HEK293 (cell line): ENCODE measurements around the gene RRBP1.

Source experiments
- CTCF ChIA-PET: fragments of 350-600 bp; formaldehyde crosslinking; extraction: SDS; loops from one replicate; lab custom pipeline; 2021; ENCODE audit warnings: antibody characterized with exemption; lab: Yijun Ruan, JAX
- POLR2A ChIA-PET: fragments of 300-600 bp; formaldehyde crosslinking; extraction: SDS; loops from one replicate; lab custom pipeline; 2020; ENCODE audit warnings: antibody characterized with exemption, inconsistent platforms; lab: Yijun Ruan, JAX
- H3K27ac ChIP-seq: fragments of 200-500 bp; sonication (Bioruptor generic); 2 replicates; pipeline ENCODE4 v1.5.1; 2014; ENCODE audit warnings: low read depth, low read length, control low read depth, inconsistent platforms; ENCODE audit errors: extremely low read depth
- H3K36me3 ChIP-seq, 2 experiments: fragments of 200-500 bp in 1 of 2; sonication (Bioruptor generic) in 1 of 2; 1 replicate in 1 of 2; 2 replicates in 1 of 2; pipeline ENCODE4 v1.5.1; 2014 to 2017; ENCODE audit warnings: inconsistent platforms in 2 of 2, low read length in 2 of 2; ENCODE audit not compliant: control insufficient read depth in 2 of 2, insufficient read depth in 1 of 2
- H3K4me1 ChIP-seq: fragments of 200-500 bp; sonication (Bioruptor generic); 2 replicates; pipeline ENCODE4 v1.5.1; 2014; ENCODE audit warnings: mild to moderate bottlenecking, low read length, inconsistent platforms; ENCODE audit not compliant: control insufficient read depth, insufficient read depth
- H3K4me3 ChIP-seq: 2 replicates; pipeline ENCODE4 v1.5.1; 2011; ENCODE audit warnings: low read depth, mild to moderate bottlenecking, control low read depth, low read length, moderate library complexity
- H3K9me3 ChIP-seq: fragments of 200-500 bp; sonication (Bioruptor generic); 2 replicates; pipeline ENCODE4 v1.5.1; 2014; ENCODE audit warnings: low read depth, low read length, inconsistent platforms; ENCODE audit not compliant: control insufficient read depth, insufficient read depth
- CTCF ChIP-seq: fragments of 450-650 bp; formaldehyde crosslinking; IDR thresholded peaks from 2 replicates; pipeline ENCODE4 v1.5.1; 2016; ENCODE audit warnings: missing biosample characterization, missing genetic modification characterization
- GLIS1 ChIP-seq: fragments of 450-650 bp; formaldehyde crosslinking; IDR thresholded peaks from 2 replicates; pipeline ENCODE4 v1.5.1; 2016; ENCODE audit warnings: missing biosample characterization, missing genetic modification characterization
- KLF1 ChIP-seq: fragments of 450-650 bp; formaldehyde crosslinking; IDR thresholded peaks from 2 replicates; pipeline ENCODE4 v1.5.1; 2016; ENCODE audit warnings: missing biosample characterization, missing genetic modification characterization
- MYNN ChIP-seq: fragments of 450-650 bp; formaldehyde crosslinking; IDR thresholded peaks from 2 replicates; pipeline ENCODE4 v1.5.1; 2016; ENCODE audit warnings: missing biosample characterization, missing genetic modification characterization, borderline replicate concordance
- REPIN1 ChIP-seq: fragments of 450-650 bp; formaldehyde crosslinking; IDR thresholded peaks from 2 replicates; pipeline ENCODE4 v1.5.1; 2017; ENCODE audit warnings: missing biosample characterization, missing genetic modification characterization, low read depth
- SALL2 ChIP-seq: fragments of 450-650 bp; formaldehyde crosslinking; IDR thresholded peaks from 2 replicates; pipeline ENCODE4 v1.5.0; 2017; ENCODE audit warnings: missing biosample characterization, mild to moderate bottlenecking, missing genetic modification characterization, borderline replicate concordance
- SETDB1 ChIP-seq: IDR thresholded peaks from one replicate; pipeline ENCODE4 v1.6.1; 2017; ENCODE audit warnings: mild to moderate bottlenecking, low read length, moderate library complexity, mixed read lengths; ENCODE audit not compliant: insufficient read length
- SP7 ChIP-seq: fragments of 450-650 bp; formaldehyde crosslinking; IDR thresholded peaks from 2 replicates; pipeline ENCODE4 v1.5.1; 2016; ENCODE audit warnings: missing biosample characterization, missing genetic modification characterization
- ZFP3 ChIP-seq: fragments of 450-650 bp; formaldehyde crosslinking; IDR thresholded peaks from 2 replicates; pipeline ENCODE4 v1.5.1; 2016; ENCODE audit warnings: low read depth, missing biosample characterization, missing genetic modification characterization
- ZFP37 ChIP-seq: fragments of 450-650 bp; formaldehyde crosslinking; IDR thresholded peaks from 2 replicates; pipeline ENCODE4 v1.5.1; 2016; ENCODE audit warnings: missing biosample characterization, missing genetic modification characterization
- ZNF146 ChIP-seq: fragments of 450-650 bp; formaldehyde crosslinking; IDR thresholded peaks from 2 replicates; pipeline ENCODE4 v1.5.1; 2016; ENCODE audit warnings: missing biosample characterization, missing genetic modification characterization
- ZNF148 ChIP-seq: fragments of 450-650 bp; formaldehyde crosslinking; IDR thresholded peaks from 2 replicates; pipeline ENCODE4 v1.5.0; 2017; ENCODE audit warnings: missing biosample characterization, missing genetic modification characterization, borderline replicate concordance
- ZNF2 ChIP-seq: fragments of 450-650 bp; formaldehyde crosslinking; IDR thresholded peaks from 2 replicates; pipeline ENCODE4 v1.5.1; 2016; ENCODE audit warnings: missing biosample characterization, missing genetic modification characterization
- ZNF221 ChIP-seq: fragments of 450-650 bp; formaldehyde crosslinking; IDR thresholded peaks from 2 replicates; pipeline ENCODE4 v1.5.1; 2017; ENCODE audit warnings: missing biosample characterization, missing genetic modification characterization, borderline replicate concordance
- ZNF248 ChIP-seq: fragments of 450-650 bp; formaldehyde crosslinking; IDR thresholded peaks from 2 replicates; pipeline ENCODE4 v1.5.1; 2017; ENCODE audit warnings: missing biosample characterization, missing genetic modification characterization
- ZNF292 ChIP-seq: fragments of 450-650 bp; formaldehyde crosslinking; IDR thresholded peaks from 2 replicates; pipeline ENCODE4 v1.5.1; 2016; ENCODE audit warnings: low read depth, missing biosample characterization, missing genetic modification characterization, borderline replicate concordance
- ZNF311 ChIP-seq: fragments of 450-650 bp; formaldehyde crosslinking; IDR thresholded peaks from 2 replicates; pipeline ENCODE4 v1.5.1; 2017; ENCODE audit warnings: missing biosample characterization, missing genetic modification characterization, borderline replicate concordance
- ZNF324 ChIP-seq: fragments of 450-650 bp; formaldehyde crosslinking; IDR thresholded peaks from 2 replicates; pipeline ENCODE4 v1.5.1; 2016; ENCODE audit warnings: missing biosample characterization, missing genetic modification characterization
- ZNF404 ChIP-seq: fragments of 450-650 bp; formaldehyde crosslinking; IDR thresholded peaks from 2 replicates; pipeline ENCODE4 v1.5.1; 2017; ENCODE audit warnings: missing biosample characterization, missing genetic modification characterization
- ZNF416 ChIP-seq: fragments of 450-650 bp; formaldehyde crosslinking; IDR thresholded peaks from 2 replicates; pipeline ENCODE4 v1.5.1; 2016; ENCODE audit warnings: missing biosample characterization, missing genetic modification characterization
- ZNF510 ChIP-seq: fragments of 450-650 bp; formaldehyde crosslinking; IDR thresholded peaks from 2 replicates; pipeline ENCODE4 v1.5.1; 2018; ENCODE audit warnings: mild to moderate bottlenecking, missing genetic modification characterization, missing biosample characterization; ENCODE audit not compliant: insufficient replicate concordance
- ZNF549 ChIP-seq: fragments of 450-650 bp; IDR thresholded peaks from 2 replicates; pipeline ENCODE4 v1.5.1; 2018; ENCODE audit warnings: missing biosample characterization, missing genetic modification characterization, mild to moderate bottlenecking, inconsistent platforms, moderate library complexity
- ZNF621 ChIP-seq: fragments of 450-650 bp; formaldehyde crosslinking; IDR thresholded peaks from 2 replicates; pipeline ENCODE4 v1.5.1; 2017; ENCODE audit warnings: missing biosample characterization, missing genetic modification characterization
- ZNF626 ChIP-seq: fragments of 450-650 bp; sonication (Bioruptor Pico); formaldehyde crosslinking; IDR thresholded peaks from 2 replicates; pipeline ENCODE4 v1.5.1; 2018; ENCODE audit warnings: missing biosample characterization, missing genetic modification characterization, inconsistent platforms
- ZNF645 ChIP-seq: fragments of 450-650 bp; formaldehyde crosslinking; IDR thresholded peaks from 2 replicates; pipeline ENCODE4; 2016; ENCODE audit warnings: missing biosample characterization, missing genetic modification characterization
- ZNF658 ChIP-seq: fragments of 450-650 bp; formaldehyde crosslinking; IDR thresholded peaks from 2 replicates; pipeline ENCODE4; 2016; ENCODE audit warnings: missing biosample characterization, missing genetic modification characterization
- ZNF660 ChIP-seq: fragments of 450-650 bp; IDR thresholded peaks from 2 replicates; pipeline ENCODE4 v1.5.1; 2018; ENCODE audit warnings: missing biosample characterization, mild to moderate bottlenecking, missing genetic modification characterization
- ZNF692 ChIP-seq: fragments of 450-650 bp; formaldehyde crosslinking; IDR thresholded peaks from 2 replicates; pipeline ENCODE4 v1.5.1; 2016; ENCODE audit warnings: missing biosample characterization, missing genetic modification characterization
- ZNF785 ChIP-seq: fragments of 450-650 bp; formaldehyde crosslinking; IDR thresholded peaks from 2 replicates; pipeline ENCODE4 v1.5.1; 2016; ENCODE audit warnings: missing biosample characterization, missing genetic modification characterization
- ZNF837 ChIP-seq: fragments of 450-650 bp; formaldehyde crosslinking; IDR thresholded peaks from 2 replicates; pipeline ENCODE4 v1.5.1; 2016; ENCODE audit warnings: missing biosample characterization, missing genetic modification characterization
- ZSCAN23 ChIP-seq: fragments of 450-650 bp; formaldehyde crosslinking; IDR thresholded peaks from 2 replicates; pipeline ENCODE4 v1.5.1; 2016; ENCODE audit warnings: missing biosample characterization, missing genetic modification characterization

RRBP1 gene

GRCh38 chr20:17722493-17723300 lies 40.7 kb upstream of the RRBP1 start:
- ChIA-PET POLR2A (no interaction called here), CTCF (no interaction called here)

GRCh38 chr20:17721802-17722486 lies 39.9 kb upstream of the RRBP1 start:
- ChIA-PET CTCF (no interaction called here), POLR2A (no interaction called here)
- Histone ChIP-seq H3K27ac (no peak overlapping the region), H3K4me3 (no peak overlapping the region), H3K9me3 (no peaks in the 10 kb centered on the region), H3K4me1 (no peaks in the 10 kb centered on the region), H3K36me3 (no peaks in the 10 kb centered on the region)
- no peak for TF ChIP-seq ZNF311 (tag by site-specific recombination)
- TF ChIP-seq SP7 = no peak
- TF ChIP-seq ZNF549 = no peak
- no peak for TF ChIP-seq ZNF621 (tag by site-specific recombination)
- no peak for TF ChIP-seq ZNF146
- TF ChIP-seq SETDB1 = no peak
- no peak for TF ChIP-seq KLF1 (tag by site-specific recombination)
- no peak for TF ChIP-seq ZNF626
- TF ChIP-seq GLIS1 (tag by site-specific recombination) = no peak
- TF ChIP-seq ZNF658 (tag by site-specific recombination) = no peak
- no peak for TF ChIP-seq ZNF2 (tag by site-specific recombination)
- no peak for TF ChIP-seq SALL2 (tag by site-specific recombination)
- no peak for TF ChIP-seq ZNF148
- no peak for TF ChIP-seq CTCF (tag by site-specific recombination)
- no peak for TF ChIP-seq ZSCAN23
- TF ChIP-seq ZNF416 (tag by site-specific recombination) = no peak
- TF ChIP-seq ZNF660 (tag by site-specific recombination) = no peak
- no peak for TF ChIP-seq ZNF248

More at GRCh38 chr20:17722493-17723300, 40.7 kb upstream of the RRBP1 start:
- TF ChIP-seq ZFP37 (tag by site-specific recombination) (no peak), ZNF785 (tag by site-specific recombination) (no peak), ZNF324 (no peak), ZNF837 (tag by site-specific recombination) (no peak), MYNN (no peak), ZFP3 (tag by site-specific recombination) (no peak), ZNF510 (no peak), ZNF292 (tag by site-specific recombination) (no peak), ZNF221 (tag by site-specific recombination) (no peak), ZNF404 (tag by site-specific recombination) (no peak), ZNF645 (tag by site-specific recombination) (no peak), ZNF692 (tag by site-specific recombination) (no peak), REPIN1 (no peak)
- Histone ChIP-seq H3K27ac (no peak overlapping the region), H3K4me1 (no peaks in the 10 kb centered on the region), H3K4me3 (no peak overlapping the region), H3K36me3 (no peaks in the 10 kb centered on the region), H3K9me3 (no peaks in the 10 kb centered on the region)
